Measurements from ENCODE around the gene CSTPP1.
"Not testable (repeated sequence)": the region's sequence is repeated elsewhere in the genome, so short reads cannot be mapped to it uniquely, and the experiment has no call there.

The CSTPP1 gene

GRCh38 chr11:47105974-47106373, 169.4 kb downstream of the CSTPP1 start:
- FAIRE-seq = no peak

GRCh38 chr11:47106798-47107411, 170.3 kb downstream of the CSTPP1 start:
- no peak for FAIRE-seq

DNA sequence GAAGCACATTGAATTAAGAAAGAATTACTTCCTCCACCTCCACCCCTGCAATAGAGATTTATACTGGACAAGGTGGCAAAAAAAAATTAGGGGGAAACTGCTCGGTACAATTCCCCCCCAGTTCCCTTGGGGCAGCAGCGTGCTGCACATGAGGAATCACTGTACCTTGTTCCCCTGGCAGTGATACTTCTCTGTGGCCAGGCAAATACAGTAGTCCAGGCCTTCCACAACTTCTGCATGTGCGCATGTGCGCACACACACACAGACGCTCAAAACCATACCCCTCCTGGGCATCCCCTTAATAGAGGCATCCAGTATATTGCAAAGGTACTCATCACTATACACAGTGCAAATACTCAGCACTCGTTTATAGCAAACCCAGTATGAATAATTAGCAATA, 171.2 kb downstream of the CSTPP1 start:
- FAIRE-seq = no peak

- no peak for FAIRE-seq
Measured at GRCh38 chr11:47108214-47108613, 171.7 kb downstream of the CSTPP1 start.

- FAIRE-seq = no peak
Measured at GRCh38 chr11:47109051-47109726, 172.6 kb downstream of the CSTPP1 start.

GRCh38 chr11:47109727-47110246, 173.2 kb downstream of the CSTPP1 start:
- no peak for FAIRE-seq

DNA sequence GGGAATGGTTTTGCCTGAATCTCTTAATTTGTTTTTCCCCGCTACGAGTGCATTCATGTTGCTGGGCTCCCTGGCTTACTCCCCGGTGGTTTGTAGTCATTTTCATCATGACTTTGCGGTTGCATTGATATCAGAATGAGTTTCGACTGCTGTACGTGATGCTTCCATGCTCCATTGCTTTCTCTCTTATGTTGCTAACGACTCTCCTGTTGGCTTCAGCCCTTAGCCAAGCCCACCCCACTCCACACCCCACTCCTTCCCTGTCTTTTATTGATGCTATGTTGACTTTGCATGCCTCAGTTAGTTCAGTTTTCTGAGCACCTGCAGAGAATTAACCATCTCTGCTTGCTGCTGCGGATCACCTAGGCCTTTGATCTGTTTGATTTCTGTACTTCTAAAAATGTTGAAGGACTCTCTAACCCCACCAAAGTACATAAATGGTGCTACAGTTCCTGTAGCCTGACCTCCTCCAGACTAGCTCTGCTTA, 174.8 kb downstream of the CSTPP1 start:
- no peak for FAIRE-seq

GRCh38 chr11:47112941-47113340, 176.4 kb downstream of the CSTPP1 start:
- not testable (repeated sequence) for FAIRE-seq

DNA sequence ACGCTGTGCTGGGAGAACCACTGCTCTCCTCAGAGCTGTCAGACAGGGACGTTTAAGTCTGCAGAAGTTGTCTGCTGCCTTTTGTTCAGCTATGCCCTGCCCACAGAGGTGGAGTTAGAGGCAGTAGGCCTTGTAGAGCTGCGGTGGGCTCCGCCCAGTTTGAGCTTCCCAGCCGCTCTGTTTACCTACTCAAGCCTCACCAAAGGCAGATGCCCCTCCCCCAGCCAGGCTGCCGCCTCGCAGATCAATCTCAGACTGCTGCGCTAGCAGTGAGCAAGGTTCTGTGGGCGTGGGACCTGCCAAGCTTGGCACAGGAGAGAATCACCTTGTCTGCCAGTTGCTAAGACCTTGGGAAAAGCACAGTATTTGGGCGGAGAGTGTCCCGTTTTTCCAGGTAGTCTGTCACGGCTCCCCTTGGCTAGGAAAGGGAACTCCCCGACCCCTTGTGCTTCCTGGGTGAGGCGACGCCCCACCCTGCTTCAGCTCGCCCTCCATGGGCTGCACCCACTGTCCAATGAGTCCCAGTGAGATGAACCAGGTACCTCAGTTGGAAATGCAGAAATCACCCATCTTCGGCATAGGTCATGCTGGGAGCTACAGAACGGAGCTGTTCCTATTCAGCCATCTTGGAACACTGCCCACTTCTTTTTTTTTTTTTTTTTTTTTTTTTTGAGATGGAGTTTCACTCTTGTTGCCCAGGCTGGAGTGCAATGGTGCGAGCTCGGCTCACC, 182.6 kb downstream of the CSTPP1 start:
- not testable (repeated sequence) for FAIRE-seq

GRCh38 chr11:47121056-47121455, 184.5 kb downstream of the CSTPP1 start:
- FAIRE-seq = no peak

GRCh38 chr11:47121731-47122130, 185.2 kb downstream of the CSTPP1 start:
- FAIRE-seq = no peak

DNA sequence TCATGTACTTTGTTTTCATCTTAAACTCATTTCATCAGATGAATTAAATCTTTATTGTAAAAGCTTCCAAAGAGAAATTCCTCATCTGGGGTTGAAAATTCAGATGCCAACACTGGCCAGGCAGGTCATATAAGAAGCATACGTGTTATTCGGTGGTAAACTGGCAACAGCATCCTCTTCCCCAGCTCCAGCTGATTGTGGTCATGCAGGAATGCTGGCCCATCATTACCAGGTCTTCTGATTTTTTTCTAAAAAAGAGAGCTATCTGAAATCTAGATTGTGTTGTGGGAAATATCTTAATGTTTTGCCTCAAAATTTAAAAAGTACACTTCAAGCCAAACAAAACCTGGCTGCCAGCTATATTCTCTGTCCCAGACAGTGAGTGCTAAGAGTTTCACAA, 186.5 kb downstream of the CSTPP1 start:
- FAIRE-seq = no peak

DNA sequence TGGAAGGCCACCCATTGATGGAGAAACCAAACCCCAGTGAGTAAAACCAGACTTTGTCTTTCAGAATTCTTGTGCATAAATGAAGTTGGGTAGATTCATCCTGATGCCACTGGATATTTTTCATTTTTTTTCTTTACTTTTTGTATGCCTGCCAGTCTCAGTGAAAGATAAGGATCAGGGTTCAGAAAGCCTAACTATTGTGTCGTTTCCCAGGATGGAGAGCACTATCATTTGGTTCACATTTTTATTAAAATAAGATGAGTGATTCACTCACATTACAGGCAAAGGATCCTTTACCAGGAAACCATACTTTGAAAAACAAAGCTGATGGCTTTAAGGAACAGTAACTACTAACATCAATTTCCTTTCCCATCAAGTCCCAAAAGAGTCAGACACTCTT, 188.1 kb downstream of the CSTPP1 start:
- no peak for FAIRE-seq

- FAIRE-seq = no peak
Measured at GRCh38 chr11:47125083-47125482, 188.5 kb downstream of the CSTPP1 start.

DNA sequence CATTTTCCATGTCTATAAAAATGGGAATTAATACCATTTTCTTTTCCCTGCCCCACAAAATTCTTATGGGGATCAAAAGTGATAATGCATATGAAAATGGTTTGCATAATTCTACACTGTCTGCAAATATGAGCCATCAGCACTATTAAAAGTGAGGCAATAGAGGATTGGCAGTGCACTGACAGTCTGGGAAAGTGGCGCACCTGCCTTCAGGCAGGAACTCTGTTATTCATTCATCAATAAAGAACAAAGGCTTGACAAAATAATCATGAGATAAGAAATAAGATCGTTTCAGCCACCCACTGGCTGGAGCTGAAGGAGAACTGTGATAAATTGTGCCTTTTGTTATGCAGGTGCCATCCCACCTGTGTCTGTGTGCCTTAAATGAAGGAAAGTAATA, 190.7 kb downstream of the CSTPP1 start:
- no peak for FAIRE-seq

DNA sequence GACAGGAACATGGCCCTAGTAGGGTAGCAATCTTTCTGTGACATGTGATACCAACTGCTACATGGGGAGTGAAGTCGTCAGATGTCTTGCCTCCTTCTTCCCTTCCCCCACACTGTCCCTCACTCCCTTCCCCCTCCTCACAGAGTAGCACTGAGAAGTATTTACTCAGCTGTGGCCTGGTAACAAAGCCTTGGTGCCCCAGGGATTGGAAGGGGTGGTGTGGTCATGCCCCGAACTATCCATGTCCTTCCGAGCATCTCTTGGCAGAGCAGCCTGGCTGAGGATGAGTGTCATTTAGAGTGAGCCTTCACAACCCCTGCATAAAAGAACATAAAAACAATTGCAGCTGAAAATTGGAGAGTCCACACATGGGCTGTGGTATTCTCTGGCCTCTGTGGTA, 194.0 kb downstream of the CSTPP1 start:
- FAIRE-seq = no peak

DNA sequence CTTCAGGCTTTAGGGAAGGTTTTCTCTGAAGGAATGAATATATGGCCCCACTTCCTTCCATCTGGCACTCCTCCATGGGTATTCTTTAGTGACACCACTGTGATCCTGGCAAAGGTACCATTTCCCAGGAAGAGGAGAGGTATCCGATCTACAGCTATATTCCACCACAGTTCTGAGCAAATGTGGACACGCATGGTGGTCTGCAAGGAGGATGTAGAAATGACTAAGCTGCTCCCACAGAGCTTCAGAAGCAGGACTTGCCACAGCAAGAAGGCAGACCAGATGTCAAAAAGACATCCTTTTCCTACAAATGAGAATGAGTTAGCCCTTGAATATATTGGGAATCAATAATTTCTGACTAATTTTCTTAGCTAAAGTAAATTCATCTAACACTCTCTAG, 194.6 kb downstream of the CSTPP1 start:
- FAIRE-seq = no peak

DNA sequence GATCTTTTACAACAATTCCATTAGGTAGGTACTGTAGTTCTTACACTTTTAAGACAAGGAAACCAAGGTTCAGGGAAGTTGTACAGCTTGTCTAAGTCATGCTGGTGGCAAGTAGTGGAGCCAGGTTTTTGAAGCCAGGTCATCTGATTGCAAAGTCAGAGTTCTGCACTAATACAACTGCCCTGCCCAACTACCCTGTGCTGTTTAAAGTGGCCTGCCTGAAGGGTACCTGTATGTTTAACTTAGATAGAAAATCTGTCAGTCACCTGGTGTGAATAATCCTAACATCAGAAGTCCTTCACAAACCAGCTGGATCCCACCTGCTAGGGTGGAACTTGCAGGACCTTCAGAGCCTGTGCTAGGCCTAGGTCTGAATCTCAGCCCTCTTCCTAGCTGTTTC, 195.9 kb downstream of the CSTPP1 start:
- FAIRE-seq = no peak

GRCh38 chr11:47132981-47133380, 196.4 kb downstream of the CSTPP1 start:
- no peak for FAIRE-seq

DNA sequence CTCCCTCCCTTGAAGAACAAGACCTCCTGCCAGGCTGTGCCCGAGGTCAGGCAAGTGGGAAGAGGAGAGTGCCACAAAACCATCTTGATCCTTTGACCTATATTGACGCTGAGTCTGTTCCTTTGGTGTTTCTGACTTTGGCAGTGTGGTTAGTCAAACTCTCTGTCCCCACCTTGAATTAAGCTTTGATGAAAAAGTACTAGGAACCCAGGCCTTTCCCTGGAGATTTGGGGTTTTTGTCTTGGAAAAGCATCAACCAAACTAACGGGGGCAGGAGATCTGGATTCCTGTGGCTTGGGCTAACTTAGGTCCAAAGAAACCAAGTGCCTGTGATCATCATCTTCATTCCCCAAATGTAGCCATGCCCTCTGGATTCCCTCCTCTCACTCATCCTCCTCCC, 199.8 kb downstream of the CSTPP1 start:
- FAIRE-seq = no peak

DNA sequence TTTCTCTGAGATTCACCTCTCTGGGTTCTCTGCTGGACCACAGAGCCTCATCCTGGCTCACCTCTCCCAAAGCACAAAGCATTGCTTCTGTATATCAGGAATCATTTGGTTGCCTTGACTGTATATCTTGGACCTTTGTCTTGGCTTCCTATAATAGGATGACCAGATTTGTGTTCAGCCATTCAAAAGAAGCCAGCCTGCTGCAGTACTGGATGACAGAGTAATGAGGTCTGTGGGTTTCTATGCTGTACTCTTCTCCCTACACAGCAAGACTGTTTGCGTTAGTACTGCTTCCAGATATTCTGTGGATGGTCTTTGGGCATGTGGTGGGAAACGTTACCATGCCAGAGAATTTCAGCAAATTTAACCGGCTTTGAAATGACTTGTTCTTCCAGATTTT, 200.4 kb downstream of the CSTPP1 start:
- no peak for FAIRE-seq

DNA sequence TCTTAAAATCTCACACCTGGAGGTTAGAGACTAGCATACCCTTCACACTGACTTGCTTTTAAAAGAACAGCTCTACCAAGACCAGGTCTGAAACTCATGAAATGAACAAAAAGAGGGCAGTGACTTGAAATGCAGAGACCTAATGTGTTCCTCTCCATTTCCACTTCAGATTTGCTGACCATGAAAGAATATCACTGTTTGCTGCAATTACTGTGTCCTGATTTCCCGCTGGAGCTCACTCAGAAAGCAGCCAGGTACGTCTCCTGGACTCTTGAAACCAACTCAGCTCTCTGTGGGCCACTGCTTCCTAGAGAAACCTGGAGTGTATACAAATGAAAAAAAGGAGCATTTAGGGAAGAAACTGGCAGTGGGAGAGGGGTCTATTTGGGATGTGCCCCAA, 200.9 kb downstream of the CSTPP1 start:
- no peak for FAIRE-seq

- no peak for FAIRE-seq
Measured at GRCh38 chr11:47139878-47140277, 203.3 kb downstream of the CSTPP1 start.

- no peak for FAIRE-seq
Measured at GRCh38 chr11:47143322-47143721, 206.8 kb downstream of the CSTPP1 start.
